HG03342 (cell line): ENCODE data around the gene CCDC80.

Experiments used
- ATAC-seq: cut with Tn5 transposase; IDR thresholded peaks from one replicate; pipeline ENCODE4 v1.9.1; 2021; ENCODE audit warnings: mild to moderate bottlenecking, moderate library complexity; ENCODE audit not compliant: unreplicated experiment

The CCDC80 gene

GRCh38 chr3:112634786-112635541 lies 6.0 kb downstream of the CCDC80 start:
- ATAC-seq: no peak

GRCh38 chr3:112633757-112634156 lies 7.2 kb downstream of the CCDC80 start:
- ATAC-seq: no peak

- ATAC-seq: no peak
Measured at GRCh38 chr3:112633191-112633590, 7.8 kb downstream of the CCDC80 start.

- ATAC-seq: no peak
Measured at GRCh38 chr3:112632596-112632995, 8.3 kb downstream of the CCDC80 start.

GRCh38 chr3:112631257-112631656 lies 9.7 kb downstream of the CCDC80 start:
- no peak for ATAC-seq

GRCh38 chr3:112629425-112629824 lies 11.5 kb downstream of the CCDC80 start:
- no peak for ATAC-seq

GRCh38 chr3:112627919-112628466 lies 12.9 kb downstream of the CCDC80 start:
- no peak for ATAC-seq

- no peak for ATAC-seq
Measured at GRCh38 chr3:112627419-112627818, 13.5 kb downstream of the CCDC80 start.

- ATAC-seq: no peak
Measured at GRCh38 chr3:112623717-112624116, 17.2 kb downstream of the CCDC80 start.

GRCh38 chr3:112623213-112623612 lies 17.7 kb downstream of the CCDC80 start:
- ATAC-seq: no peak

- peak; percentile 71 for ATAC-seq
Measured at GRCh38 chr3:112619295-112619694, 21.6 kb downstream of the CCDC80 start.

- no peak for ATAC-seq
Measured at GRCh38 chr3:112617285-112617684, 23.7 kb downstream of the CCDC80 start.

- no peak for ATAC-seq
Measured at GRCh38 chr3:112615989-112616731, 24.8 kb downstream of the CCDC80 start.

GRCh38 chr3:112611752-112612515 lies 29.0 kb downstream of the CCDC80 start:
- no peak for ATAC-seq

GRCh38 chr3:112610121-112610520 lies 30.8 kb downstream of the CCDC80 start:
- ATAC-seq: no peak

GRCh38 chr3:112607863-112608262 lies 33.1 kb downstream of the CCDC80 start:
- no peak for ATAC-seq

GRCh38 chr3:112606098-112606497 lies 34.8 kb downstream of the CCDC80 start:
- no peak for ATAC-seq

- ATAC-seq: no peak
Measured at GRCh38 chr3:112605285-112605684, 35.7 kb downstream of the CCDC80 start.

- ATAC-seq: no peak
Measured at GRCh38 chr3:112604536-112604935, 36.4 kb downstream of the CCDC80 start.

GRCh38 chr3:112602217-112602838 lies 38.6 kb downstream of the CCDC80 start:
- ATAC-seq: peak; percentile 72

- no peak for ATAC-seq
Measured at GRCh38 chr3:112598731-112599130, 42.2 kb downstream of the CCDC80 start.
